HG03520 (cell line): ENCODE results near the gene CPB1.
"Not testable (repeated sequence)": the region's sequence is repeated elsewhere in the genome, so short reads cannot be mapped to it uniquely, and the experiment has no call there.

Source experiments
- ATAC-seq: cut with Tn5 transposase; IDR thresholded peaks from one replicate; pipeline ENCODE4 v1.9.1; 2021; ENCODE audit warnings: mild to moderate bottlenecking, moderate library complexity; ENCODE audit not compliant: unreplicated experiment

Gene CPB1

GRCh38 chr3:148827585-148827984 is at the start of gene CPB1:
Gene CPB1, plus strand, starts transcription at chr3:148827811. Its CDS starts 13 bp downstream, at chr3:148827824.
- no peak for ATAC-seq

DNA sequence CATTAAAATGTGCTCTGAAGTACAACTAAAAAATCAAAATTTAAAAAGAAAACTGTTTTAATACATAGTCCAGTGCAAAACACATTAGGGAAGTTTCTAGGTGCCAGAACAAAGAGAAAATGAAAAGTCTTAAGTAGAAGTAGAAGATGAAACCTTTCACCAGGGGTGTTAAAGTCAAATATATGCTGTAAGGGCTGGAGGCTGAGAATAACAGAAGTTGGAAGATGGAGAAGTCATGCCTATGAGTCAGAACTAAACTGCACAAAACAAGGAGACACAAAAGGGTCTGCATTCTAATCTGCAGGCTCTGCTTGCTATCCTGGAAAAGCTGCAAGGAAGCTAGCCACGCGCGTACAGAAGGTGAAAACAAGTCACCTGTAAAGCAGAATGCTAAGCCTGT is 48.7 kb upstream of the CPB1 start:
- ATAC-seq, result no peak

DNA sequence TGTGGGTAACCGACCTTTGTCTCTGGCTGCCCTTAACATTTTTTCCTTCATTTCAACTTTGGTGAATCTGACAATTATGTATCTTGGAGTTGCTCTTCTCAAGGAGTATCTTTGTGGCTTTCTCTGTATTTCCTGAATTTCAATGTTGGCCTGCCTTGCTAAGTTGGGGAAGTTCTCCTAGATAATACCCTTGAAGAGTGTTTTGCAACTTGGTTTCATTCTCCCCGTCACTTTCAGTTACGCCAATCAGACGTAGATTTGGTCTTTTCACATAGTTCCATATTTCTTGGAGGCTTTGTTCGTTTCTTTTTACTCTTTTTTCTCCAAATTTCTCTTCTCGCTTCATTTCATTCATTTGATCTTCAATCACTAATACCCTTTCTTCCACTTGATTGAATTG is 42.6 kb upstream of the CPB1 start:
- not testable (repeated sequence) for ATAC-seq

GRCh38 chr3:148786159-148786558 is 41.5 kb upstream of the CPB1 start:
- ATAC-seq, result not testable (repeated sequence)

GRCh38 chr3:148789146-148789545 is 38.5 kb upstream of the CPB1 start:
- no peak for ATAC-seq

DNA sequence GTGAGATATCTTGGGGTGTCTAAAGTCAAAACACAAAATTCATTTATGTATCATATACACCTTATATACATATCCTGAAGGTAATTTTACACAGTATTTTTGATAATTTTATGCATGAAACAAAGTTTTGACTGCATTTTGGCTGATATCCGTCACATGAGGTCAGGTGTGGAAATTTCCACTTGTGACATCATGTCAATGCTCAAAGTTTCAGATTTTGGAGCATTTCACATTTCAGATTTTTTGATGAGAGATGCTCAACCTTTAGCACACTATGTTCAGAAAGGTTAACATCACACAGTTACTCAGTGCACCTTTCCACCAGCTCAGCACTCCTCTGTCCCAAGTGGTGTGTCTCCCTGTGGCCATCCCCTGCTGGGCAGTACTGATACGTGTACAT is 37.7 kb upstream of the CPB1 start:
- no peak for ATAC-seq

DNA sequence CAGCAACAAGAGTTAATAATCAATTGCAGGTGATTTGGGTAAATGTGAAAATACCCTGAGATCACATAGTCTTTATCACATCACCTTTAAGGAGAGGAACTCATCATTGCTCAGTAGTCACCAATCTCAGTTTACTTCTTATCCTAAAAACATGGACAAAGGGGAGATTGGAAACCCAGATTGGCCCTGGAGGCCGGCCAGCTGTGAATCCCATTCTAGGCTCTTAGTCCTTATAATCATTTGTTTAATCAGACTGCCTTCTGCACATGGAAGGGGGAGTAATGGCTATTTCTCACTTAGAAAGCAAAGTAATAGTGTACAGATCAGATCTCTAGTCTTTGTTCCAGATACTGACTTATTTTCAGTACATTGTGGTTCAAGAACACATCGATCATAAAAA is 37.2 kb upstream of the CPB1 start:
- no peak for ATAC-seq

DNA sequence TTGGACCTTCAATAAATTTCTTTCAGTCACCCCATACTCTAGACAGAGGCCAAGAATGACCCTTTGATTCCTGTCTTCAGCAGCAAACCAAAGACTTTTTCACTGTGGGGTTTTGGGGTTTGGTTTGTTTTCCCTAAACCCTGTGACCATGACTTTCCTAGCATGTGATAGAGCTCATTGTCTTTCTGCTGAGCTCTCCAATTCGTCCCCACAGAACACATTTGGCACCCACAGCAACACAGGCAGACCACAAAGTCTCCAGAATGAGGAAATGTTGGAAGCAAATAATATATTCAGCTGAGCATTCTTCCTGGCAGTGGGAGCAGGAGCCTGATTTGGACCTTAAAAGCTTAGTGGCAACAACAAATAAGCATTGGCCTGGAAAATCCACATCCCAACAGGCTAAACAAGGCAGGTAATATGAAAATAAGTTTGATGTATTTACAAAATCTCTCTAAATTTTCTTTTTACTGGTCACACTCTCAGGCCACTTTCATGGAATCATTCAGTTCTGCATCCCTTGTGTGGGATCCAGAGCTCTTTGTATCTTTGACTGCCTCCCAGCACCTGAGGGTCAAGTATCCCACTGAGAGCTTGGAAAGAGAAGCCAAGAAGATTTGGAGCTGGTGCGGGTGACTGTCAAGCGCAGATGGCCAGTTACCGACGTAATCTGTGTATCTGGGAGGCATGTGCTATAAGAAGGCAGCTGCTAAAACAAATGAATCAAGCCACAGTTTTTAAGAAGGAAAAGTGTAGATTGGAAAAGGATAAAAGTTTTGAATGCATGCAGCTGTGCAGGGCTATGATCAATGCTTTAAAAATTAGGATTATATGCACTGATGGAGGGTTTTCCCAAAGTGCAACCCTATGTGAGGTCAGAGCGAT is 36.5 kb upstream of the CPB1 start:
- ATAC-seq, result no peak

- no peak for ATAC-seq
Measured at GRCh38 chr3:148791920-148792319, 35.7 kb upstream of the CPB1 start.

GRCh38 chr3:148792516-148792915 is 35.1 kb upstream of the CPB1 start:
- ATAC-seq, result no peak

GRCh38 chr3:148796799-148797198 is 30.8 kb upstream of the CPB1 start:
- no peak for ATAC-seq

DNA sequence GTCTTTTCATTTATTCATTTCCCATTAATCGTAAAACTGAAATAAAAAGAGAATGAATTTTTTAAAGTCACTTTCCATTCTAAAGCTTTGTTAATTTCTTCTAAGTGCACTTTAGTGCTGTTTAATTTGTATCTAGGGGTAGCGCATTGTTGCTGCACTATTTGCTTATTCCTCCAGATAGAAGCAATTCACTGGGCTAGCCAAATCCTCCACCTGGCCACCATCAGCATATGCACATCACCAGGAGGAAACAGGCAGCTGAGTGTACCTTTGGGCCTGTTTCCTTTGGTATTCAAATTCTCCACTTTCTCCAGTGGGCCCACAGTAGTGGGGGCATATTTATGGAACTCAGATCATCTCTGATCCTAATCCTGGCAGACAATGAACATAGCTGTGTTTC is 29.8 kb upstream of the CPB1 start:
- no peak for ATAC-seq

DNA sequence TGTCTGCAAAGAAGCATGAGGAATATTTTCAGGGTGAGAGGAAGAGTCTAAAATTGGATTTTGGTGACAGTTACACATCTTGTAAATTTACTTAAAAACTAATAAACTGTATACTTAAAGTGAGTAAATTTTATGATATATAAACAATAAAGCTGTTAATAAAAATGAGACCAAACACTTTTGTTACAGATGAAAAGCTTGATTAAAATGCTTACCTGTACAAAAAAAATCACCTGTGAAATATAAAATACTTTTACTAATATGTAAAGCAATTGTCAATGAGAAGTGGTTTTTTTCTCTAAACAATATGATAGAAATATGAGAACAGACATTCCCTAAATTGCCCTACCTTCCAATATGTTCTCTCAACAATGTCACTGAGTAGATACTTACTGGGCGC is 27.2 kb upstream of the CPB1 start:
- no peak for ATAC-seq

DNA sequence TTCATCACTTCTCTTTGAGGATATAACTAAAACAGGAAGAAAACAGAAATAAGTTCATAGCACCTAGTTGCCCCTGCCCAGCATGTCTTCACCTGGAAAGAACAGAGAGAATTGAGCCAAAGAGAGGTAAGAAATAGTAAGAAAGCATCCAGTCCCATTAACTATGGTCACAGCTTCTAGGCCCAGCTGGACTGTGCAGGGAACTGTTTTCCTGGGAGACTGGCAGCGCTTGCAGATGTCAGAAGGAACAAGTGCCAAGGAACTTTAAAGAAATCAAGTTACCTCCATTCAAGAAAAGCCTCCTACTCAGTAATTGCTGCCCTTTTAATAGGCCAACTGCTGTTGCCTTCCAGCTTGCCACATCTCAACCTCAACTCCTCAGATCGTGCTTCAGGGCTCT is 17.8 kb upstream of the CPB1 start:
- no peak for ATAC-seq

GRCh38 chr3:148815316-148816110 is 12.1 kb upstream of the CPB1 start:
- ATAC-seq, result no peak

GRCh38 chr3:148816427-148816826 is 11.2 kb upstream of the CPB1 start:
- ATAC-seq, result no peak

GRCh38 chr3:148816981-148817525 is 10.6 kb upstream of the CPB1 start:
- ATAC-seq, result no peak

DNA sequence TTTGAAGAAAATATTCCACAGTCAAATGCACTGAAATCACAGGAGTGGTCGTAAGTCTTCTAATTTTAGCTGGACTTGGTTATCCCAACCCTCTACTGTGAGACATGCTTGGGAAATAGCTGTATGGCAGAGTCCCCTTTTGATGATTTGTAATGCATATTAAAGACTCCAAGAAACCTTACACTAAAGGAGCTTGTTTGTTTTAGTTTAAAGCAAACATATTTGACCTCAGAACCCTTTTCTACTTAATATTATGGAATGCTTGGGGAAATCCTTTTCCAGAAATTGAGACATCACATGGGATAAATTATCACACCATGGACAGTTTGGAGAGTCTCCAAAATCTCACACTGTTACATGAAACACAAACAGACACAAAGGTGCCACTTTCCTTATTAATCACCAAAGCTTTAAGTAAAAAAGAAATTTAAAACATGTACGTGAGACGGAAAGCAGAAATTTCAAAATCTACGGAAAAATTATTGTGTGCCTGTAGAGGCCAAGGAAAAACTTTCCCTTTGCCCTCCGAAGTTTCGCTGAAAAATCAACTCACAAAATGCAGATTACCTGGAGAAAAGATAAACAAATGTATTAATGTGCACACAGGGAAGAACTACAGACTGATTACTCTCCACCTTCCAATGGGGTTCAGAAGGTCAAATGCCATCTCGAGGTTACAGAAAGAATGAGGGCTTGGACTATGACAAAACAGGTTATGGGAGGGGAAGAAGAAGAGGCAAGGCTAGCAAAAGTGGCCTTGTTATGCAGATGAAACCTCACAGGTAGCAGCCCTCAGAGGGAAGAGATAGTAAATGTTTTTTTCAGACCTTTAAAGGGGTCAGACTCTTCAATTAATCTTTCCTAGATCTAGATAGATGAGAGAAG is 7.0 kb upstream of the CPB1 start:
- no peak for ATAC-seq

- ATAC-seq, result no peak
Measured at GRCh38 chr3:148823026-148823425, 4.6 kb upstream of the CPB1 start.

- ATAC-seq, result no peak
Measured at GRCh38 chr3:148825476-148825875, 2.1 kb upstream of the CPB1 start.
